H54 (cell line): ENCODE data around the gene JAG2.

Source experiments
- DNase-seq: peaks from one replicate; pipeline ENCODE4 v3.0.0; 2011; ENCODE audit warnings: low spot score, mixed read lengths; ENCODE audit not compliant: insufficient read length
- FAIRE-seq: peaks from 3 replicates; lab custom pipeline; 2011; peaks lifted over from hg19 to GRCh38; lab: Jason Lieb, UNC
- POLR2A ChIP-seq: IDR thresholded peaks from 2 replicates; pipeline ENCODE4 v1.6.1; 2011; ENCODE audit warnings: low read depth, mild to moderate bottlenecking, low read length

JAG2 gene

DNA sequence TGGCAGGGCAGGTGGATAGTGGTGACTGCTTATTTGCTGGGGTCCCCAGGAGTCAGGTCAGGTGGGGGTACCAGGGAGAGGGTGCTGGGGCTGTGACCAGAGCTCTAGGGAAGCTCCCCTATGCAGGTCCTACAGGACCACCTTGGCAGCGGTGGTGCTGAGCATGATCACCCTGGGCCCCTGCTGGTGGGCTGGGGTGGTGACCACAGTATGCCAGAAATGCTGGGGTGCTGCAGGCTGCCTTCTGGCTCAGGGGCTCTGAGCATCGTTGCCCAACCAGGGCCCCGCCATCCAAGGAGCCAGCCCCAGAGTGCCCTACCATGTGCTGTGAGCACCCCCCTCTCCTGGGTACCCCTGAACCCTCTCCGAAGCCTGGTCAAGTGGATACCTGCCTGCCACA lies 30.0 kb upstream of the JAG2 start:
- no peak for FAIRE-seq
- DNase-seq: no peak
- TF ChIP-seq POLR2A: no peak

- DNase-seq (no peak), FAIRE-seq (no peak)
- TF ChIP-seq POLR2A: no peak
These were observed 28.6 kb upstream of the JAG2 start for GRCh38 chr14:105197211-105197641.

GRCh38 chr14:105196265-105196960 lies 27.8 kb upstream of the JAG2 start:
- no peak for TF ChIP-seq POLR2A
- FAIRE-seq (no peak), DNase-seq (no peak)

GRCh38 chr14:105195522-105196264 lies 27.1 kb upstream of the JAG2 start:
- FAIRE-seq (no peak), DNase-seq (no peak)
- no peak for TF ChIP-seq POLR2A

DNA sequence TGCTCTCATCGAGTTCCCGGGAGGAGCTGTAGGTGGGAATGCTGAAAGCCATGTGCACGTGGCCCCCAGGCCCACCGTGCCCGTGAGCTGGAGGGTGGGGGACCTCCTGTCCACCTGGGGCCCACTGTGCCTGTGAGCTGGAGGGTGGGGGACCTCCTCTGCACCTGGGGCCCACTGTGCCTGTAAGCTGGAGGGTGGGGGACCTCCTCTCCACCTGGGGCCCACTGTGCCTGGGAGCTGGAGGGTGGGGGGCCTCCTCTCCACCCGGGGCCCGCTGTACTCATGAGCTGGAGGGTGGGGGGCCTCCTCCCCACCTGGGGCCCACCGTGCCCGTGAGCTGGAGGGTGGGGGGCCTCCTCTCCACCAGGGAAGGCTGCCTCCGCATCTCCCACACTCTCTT lies 26.5 kb upstream of the JAG2 start:
- TF ChIP-seq POLR2A: no peak
- FAIRE-seq: no peak

DNA sequence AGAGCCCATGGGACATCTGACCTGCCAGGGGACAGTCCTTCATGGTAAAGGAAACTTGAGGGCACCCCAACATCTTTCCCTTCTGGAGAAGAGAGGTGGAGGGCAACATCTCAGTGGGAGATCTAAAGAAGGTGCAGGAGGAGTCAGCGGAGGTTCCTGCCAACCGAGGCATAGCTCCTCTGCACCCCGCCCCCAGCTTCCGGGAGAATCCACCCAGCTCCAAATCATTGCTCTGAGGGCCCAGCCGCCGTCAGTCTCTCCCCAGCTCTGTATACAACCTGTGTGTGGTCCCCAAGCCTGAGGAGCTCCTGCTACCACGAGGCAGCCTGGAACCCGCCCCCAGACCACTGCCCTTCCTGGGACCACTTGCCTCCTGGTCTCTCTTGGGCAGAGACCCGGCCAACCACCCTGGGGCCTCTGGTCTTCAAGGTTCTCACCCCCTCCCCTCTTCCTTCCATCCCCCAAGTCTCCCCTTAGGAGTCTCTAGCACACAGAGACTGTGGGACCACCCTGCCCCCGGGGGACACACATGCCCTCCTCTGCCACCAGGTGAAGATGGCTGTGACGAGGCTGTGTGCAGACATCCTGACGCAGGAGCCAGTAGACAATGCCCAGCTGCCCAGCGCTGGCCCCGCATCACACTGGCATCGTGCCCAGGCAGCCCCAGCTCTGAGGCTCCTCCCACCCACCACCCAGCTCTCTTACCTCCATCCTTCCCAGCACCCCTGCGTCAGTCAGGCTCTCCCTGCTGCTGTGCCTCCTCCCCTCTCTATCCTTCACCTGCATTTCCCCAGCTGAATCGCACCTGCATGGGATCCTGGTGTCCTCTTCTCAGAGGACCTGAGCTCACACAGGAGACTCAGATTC lies 25.6 kb upstream of the JAG2 start:
- FAIRE-seq (no peak), DNase-seq (no peak)

More for the DNA sequence above, 26.5 kb upstream of the JAG2 start:
- DNase-seq: no peak

GRCh38 chr14:105192866-105193731 lies 24.5 kb upstream of the JAG2 start:
- FAIRE-seq (no peak), DNase-seq (no peak)
- no peak for TF ChIP-seq POLR2A

More for the DNA sequence above, 25.6 kb upstream of the JAG2 start:
- TF ChIP-seq POLR2A: no peak

DNA sequence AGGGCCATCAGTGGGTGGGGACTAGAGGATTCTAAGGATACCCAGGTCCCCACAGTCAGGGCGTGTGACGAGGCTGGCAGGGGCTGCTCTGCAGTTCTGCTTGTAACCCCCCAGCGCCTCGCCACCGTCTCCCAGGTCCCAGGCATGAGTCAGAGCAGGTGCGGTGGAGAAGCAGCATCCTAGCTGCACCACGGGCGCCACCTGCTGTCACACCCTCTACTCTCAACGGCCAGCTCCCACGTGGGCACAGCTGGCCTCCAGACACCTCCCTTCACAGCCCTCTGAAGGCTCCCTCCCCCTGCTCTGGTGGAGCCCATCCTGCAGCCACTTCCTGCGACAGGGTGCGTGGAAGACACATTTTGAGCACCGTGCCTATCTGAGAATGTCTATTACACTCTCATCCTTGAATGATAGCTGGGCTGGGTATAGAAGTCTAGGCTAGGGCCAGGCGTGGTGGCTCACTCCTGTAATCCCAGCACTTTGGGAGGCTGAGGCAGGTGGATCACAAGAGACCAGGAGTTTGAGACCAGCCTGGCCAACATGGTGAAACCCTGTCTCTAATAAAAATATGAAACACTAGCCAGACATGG lies 19.5 kb upstream of the JAG2 start:
- no peak for TF ChIP-seq POLR2A
- no peak for DNase-seq
- FAIRE-seq: no peak

- no peak for TF ChIP-seq POLR2A
- FAIRE-seq (no peak), DNase-seq (no peak)
These were observed 18.5 kb upstream of the JAG2 start for GRCh38 chr14:105187116-105187515.

DNA sequence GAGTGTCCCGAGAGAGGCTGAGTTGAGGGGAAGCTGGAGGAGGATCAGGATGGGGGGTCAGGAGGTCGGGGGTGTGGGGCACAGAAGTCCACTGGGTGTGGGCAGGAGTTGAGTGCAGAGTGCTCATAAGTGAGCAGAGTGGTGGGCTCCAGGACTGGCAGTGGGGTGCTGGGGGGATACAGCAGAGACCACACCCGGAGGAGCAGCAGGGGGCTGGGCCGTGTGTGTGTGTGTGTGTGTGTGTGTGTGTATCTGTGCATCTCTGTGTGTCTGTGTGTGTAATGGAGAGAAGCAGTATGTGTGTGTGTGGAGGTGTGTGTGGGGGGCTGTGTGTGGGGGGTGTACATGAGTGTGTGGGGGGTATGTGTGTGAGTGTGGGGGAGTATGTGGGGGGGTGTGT lies 17.4 kb upstream of the JAG2 start:
- TF ChIP-seq POLR2A: no peak
- DNase-seq: no peak
- no peak for FAIRE-seq

- DNase-seq (no peak), FAIRE-seq (no peak)
- TF ChIP-seq POLR2A: no peak
These were observed 16.4 kb upstream of the JAG2 start for GRCh38 chr14:105185001-105185400.

DNA sequence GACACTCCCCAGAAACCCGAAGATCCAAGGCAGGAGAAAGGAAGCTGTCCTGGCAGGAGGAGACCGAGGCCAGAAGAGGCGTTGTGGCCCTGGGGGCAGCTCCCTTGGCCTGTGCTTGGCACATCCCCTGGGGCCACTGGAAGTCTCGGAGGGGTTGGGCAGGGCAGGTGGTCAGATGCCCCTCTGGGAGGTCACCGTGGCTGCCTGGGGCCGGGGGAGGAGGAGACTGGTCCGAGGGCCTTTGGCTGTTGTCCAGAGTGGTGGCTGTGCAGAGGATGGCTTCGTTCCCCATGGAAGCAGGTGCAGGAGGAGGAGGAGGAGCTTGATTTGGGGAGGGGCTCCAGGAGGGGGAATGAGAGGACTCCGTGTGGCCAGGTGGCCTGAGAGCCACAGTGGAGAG lies 15.9 kb upstream of the JAG2 start:
- FAIRE-seq: no peak

DNA sequence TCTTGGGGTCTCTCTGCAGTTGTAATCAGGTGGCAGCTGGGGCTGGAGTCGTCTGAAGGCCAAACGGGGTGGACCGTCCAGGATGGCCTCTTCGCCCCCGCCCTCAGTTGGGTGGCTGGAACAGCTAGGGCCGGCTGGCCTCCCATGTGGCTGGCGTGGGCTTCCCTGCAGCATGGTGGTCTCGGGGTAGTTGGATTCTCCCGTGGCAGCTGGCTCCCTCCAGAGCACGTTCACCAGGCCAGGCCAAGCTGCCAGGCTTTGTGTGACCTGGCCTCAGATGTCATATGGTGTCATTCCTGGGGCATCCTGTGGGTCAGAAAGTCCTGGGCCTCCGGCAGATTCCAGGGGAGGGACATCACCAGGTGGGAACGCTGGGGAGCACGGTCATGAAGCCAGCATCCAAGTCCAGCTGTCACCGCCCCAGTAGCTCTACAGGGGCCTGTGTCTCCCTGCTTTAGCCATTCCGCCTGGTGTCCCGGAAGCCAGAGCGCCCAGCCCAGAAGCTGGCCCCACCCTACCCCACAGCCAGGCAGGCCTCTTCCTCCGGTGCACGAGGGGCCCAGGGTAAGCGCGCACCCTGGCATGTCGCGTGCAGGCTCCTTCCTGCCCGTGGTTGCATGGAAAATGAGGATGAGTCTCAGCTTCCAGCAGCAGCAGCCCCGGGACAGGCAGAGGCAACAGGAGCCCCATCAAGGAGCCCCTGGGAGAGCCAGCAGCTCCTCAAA lies 13.9 kb upstream of the JAG2 start:
- DNase-seq: no peak
- FAIRE-seq: no peak
- TF ChIP-seq POLR2A: no peak

More for the DNA sequence above, 15.9 kb upstream of the JAG2 start:
- TF ChIP-seq POLR2A: no peak
- DNase-seq: no peak
